GM23338 (cell line): ENCODE results near the gene METTL21C. TPM values are rescaled to one million over a fixed set of nuclear protein-coding genes. Genes with fewer than 3 reads are reported as not detected.

Source experiments
- EZH2phosphoT487 ChIP-seq: fragments of 200-600 bp; sonication (generic); IDR thresholded peaks from one replicate; pipeline ENCODE4 v1.8.1; 2018; ENCODE audit warnings: antibody characterized with exemption; ENCODE audit not compliant: unreplicated experiment
- NANOG ChIP-seq: IDR thresholded peaks from 2 replicates; pipeline ENCODE4 v1.6.1; 2016; ENCODE audit warnings: antibody characterized with exemption, borderline replicate concordance
- polyA plus RNA-seq: library from polyadenylated mRNA; unstranded; fragments of >200 nt; fragmentation: Nextera tagmentation; extraction: Ambion mirVana; gene quantifications from 2 replicates; pipeline ENCODE4 v1.2.1, GENCODE V29; 2016
- total RNA-seq: library from RNA; depleted of rRNA; stranded (reverse); fragments of >200 nt; shearing (Covaris generic); gene quantifications from 2 replicates; pipeline ENCODE4 v1.2.3, GENCODE V29; 2014
- TF ChIP-seq, protein P1 (sequence below): fragments of 250-450 bp; sonication (Bioruptor Pico); IDR thresholded peaks from 2 replicates; pipeline ENCODE4 v1.5.0; 2020; ENCODE audit warnings: mild to moderate bottlenecking, moderate library complexity
- TF ChIP-seq, protein P2 (sequence below): IDR thresholded peaks from one replicate; pipeline ENCODE4 v1.6.1; 2018; ENCODE audit warnings: antibody characterized with exemption; ENCODE audit not compliant: unreplicated experiment
- TF ChIP-seq, protein P3 (sequence below): IDR thresholded peaks from 2 replicates; pipeline ENCODE4 v1.6.1; 2016; ENCODE audit warnings: antibody characterized with exemption

Gene METTL21C
- total and polyA plus RNA-seq, 2 experiments from 2014 or later = not detected

DNA sequence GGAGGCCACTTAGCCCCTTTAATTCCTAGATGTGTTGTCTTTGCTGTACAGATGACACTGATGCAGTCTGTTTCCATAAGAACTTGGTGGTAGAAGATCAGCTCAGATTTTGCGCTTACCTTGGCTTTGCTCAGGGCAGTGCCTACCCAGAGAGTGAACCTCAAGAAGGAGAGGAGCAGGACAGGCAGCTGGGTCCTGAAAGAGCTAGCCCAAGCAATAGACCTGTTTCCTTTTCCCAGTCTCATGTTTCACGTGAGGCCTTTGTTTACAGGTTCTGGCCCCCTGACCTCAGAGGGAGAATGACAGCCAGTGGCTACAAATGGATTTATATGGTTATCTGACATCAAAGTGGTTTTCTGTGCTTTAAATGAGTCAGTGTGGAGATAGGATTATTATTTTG lies 40.1 kb downstream of the METTL21C start (continued):
- TF ChIP-seq, protein P1, sequence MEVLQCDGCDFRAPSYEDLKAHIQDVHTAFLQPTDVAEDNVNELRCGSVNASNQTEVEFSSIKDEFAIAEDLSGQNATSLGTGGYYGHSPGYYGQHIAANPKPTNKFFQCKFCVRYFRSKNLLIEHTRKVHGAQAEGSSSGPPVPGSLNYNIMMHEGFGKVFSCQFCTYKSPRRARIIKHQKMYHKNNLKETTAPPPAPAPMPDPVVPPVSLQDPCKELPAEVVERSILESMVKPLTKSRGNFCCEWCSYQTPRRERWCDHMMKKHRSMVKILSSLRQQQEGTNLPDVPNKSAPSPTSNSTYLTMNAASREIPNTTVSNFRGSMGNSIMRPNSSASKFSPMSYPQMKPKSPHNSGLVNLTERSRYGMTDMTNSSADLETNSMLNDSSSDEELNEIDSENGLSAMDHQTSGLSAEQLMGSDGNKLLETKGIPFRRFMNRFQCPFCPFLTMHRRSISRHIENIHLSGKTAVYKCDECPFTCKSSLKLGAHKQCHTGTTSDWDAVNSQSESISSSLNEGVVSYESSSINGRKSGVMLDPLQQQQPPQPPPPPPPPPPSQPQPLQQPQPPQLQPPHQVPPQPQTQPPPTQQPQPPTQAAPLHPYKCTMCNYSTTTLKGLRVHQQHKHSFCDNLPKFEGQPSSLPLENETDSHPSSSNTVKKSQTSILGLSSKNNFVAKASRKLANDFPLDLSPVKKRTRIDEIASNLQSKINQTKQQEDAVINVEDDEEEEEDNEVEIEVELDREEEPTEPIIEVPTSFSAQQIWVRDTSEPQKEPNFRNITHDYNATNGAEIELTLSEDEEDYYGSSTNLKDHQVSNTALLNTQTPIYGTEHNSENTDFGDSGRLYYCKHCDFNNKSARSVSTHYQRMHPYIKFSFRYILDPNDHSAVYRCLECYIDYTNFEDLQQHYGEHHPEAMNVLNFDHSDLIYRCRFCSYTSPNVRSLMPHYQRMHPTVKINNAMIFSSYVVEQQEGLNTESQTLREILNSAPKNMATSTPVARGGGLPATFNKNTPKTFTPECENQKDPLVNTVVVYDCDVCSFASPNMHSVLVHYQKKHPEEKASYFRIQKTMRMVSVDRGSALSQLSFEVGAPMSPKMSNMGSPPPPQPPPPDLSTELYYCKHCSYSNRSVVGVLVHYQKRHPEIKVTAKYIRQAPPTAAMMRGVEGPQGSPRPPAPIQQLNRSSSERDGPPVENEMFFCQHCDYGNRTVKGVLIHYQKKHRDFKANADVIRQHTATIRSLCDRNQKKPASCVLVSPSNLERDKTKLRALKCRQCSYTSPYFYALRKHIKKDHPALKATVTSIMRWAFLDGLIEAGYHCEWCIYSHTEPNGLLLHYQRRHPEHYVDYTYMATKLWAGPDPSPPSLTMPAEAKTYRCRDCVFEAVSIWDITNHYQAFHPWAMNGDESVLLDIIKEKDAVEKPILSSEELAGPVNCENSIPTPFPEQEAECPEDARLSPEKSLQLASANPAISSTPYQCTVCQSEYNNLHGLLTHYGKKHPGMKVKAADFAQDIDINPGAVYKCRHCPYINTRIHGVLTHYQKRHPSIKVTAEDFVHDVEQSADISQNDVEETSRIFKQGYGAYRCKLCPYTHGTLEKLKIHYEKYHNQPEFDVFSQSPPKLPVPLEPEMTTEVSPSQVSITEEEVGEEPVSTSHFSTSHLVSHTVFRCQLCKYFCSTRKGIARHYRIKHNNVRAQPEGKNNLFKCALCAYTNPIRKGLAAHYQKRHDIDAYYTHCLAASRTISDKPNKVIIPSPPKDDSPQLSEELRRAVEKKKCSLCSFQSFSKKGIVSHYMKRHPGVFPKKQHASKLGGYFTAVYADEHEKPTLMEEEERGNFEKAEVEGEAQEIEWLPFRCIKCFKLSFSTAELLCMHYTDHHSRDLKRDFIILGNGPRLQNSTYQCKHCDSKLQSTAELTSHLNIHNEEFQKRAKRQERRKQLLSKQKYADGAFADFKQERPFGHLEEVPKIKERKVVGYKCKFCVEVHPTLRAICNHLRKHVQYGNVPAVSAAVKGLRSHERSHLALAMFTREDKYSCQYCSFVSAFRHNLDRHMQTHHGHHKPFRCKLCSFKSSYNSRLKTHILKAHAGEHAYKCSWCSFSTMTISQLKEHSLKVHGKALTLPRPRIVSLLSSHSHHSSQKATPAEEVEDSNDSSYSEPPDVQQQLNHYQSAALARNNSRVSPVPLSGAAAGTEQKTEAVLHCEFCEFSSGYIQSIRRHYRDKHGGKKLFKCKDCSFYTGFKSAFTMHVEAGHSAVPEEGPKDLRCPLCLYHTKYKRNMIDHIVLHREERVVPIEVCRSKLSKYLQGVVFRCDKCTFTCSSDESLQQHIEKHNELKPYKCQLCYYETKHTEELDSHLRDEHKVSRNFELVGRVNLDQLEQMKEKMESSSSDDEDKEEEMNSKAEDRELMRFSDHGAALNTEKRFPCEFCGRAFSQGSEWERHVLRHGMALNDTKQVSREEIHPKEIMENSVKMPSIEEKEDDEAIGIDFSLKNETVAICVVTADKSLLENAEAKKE (CRISPR knock-in tag) = no peak
- TF ChIP-seq, protein P2, sequence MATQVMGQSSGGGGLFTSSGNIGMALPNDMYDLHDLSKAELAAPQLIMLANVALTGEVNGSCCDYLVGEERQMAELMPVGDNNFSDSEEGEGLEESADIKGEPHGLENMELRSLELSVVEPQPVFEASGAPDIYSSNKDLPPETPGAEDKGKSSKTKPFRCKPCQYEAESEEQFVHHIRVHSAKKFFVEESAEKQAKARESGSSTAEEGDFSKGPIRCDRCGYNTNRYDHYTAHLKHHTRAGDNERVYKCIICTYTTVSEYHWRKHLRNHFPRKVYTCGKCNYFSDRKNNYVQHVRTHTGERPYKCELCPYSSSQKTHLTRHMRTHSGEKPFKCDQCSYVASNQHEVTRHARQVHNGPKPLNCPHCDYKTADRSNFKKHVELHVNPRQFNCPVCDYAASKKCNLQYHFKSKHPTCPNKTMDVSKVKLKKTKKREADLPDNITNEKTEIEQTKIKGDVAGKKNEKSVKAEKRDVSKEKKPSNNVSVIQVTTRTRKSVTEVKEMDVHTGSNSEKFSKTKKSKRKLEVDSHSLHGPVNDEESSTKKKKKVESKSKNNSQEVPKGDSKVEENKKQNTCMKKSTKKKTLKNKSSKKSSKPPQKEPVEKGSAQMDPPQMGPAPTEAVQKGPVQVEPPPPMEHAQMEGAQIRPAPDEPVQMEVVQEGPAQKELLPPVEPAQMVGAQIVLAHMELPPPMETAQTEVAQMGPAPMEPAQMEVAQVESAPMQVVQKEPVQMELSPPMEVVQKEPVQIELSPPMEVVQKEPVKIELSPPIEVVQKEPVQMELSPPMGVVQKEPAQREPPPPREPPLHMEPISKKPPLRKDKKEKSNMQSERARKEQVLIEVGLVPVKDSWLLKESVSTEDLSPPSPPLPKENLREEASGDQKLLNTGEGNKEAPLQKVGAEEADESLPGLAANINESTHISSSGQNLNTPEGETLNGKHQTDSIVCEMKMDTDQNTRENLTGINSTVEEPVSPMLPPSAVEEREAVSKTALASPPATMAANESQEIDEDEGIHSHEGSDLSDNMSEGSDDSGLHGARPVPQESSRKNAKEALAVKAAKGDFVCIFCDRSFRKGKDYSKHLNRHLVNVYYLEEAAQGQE = no peak
- TF ChIP-seq, protein P3, sequence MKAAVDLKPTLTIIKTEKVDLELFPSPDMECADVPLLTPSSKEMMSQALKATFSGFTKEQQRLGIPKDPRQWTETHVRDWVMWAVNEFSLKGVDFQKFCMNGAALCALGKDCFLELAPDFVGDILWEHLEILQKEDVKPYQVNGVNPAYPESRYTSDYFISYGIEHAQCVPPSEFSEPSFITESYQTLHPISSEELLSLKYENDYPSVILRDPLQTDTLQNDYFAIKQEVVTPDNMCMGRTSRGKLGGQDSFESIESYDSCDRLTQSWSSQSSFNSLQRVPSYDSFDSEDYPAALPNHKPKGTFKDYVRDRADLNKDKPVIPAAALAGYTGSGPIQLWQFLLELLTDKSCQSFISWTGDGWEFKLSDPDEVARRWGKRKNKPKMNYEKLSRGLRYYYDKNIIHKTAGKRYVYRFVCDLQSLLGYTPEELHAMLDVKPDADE = no peak
- TF ChIP-seq NANOG (no peak), EZH2phosphoT487 (no peak)
